ENCODE results near the gene USP9X. TPM values are rescaled to one million over a fixed set of nuclear protein-coding genes. Genes with fewer than 3 reads are reported as not detected.
"Not testable (repeated sequence)": the region's sequence is repeated elsewhere in the genome, so short reads cannot be mapped to it uniquely, and the experiment has no call there.

USP9X gene
- total RNA-seq, 6 experiments from 2014 or later = 54.1 to 73.0 (median 60.9) TPM

GRCh38 chrX:41096339-41096955, 11.2 kb downstream of the USP9X start:
- DNase-seq = no peak
- no peaks in the 10 kb centered on the region for H3K36me3 Mint-ChIP-seq (ENCODE audit: low read depth)
- no peak overlapping the region for H3K4me3 Mint-ChIP-seq
- H3K4me1 Mint-ChIP-seq (ENCODE audit: low read depth) = peaks cover 40% of the 10 kb centered on the region
- peak overlapping the region; percentile 18; the same call in 1 of the 2 replicates for H3K27ac Mint-ChIP-seq
- H3K27me3 Mint-ChIP-seq (ENCODE audit: insufficient read depth) = no peaks in the 10 kb centered on the region
- no peaks in the 10 kb centered on the region for H3K9me3 Mint-ChIP-seq
- TF ChIP-seq CTCF (IDR thresholded peaks at IDR 0.05) = no peak

- H3K36me3 Mint-ChIP-seq (ENCODE audit: low read depth) = no peaks in the 10 kb centered on the region
- TF ChIP-seq CTCF (IDR thresholded peaks at IDR 0.05) = no peak
- H3K9me3 Mint-ChIP-seq = no peaks in the 10 kb centered on the region
- peak overlapping the region; percentile 48 for H3K27ac Mint-ChIP-seq
- no peaks in the 10 kb centered on the region for H3K27me3 Mint-ChIP-seq (ENCODE audit: insufficient read depth)
- H3K4me3 Mint-ChIP-seq = no peak overlapping the region
- H3K4me1 Mint-ChIP-seq (ENCODE audit: low read depth) = peaks cover 31% of the 10 kb centered on the region
- no peak for DNase-seq
Observed at GRCh38 chrX:41097326-41097725, 12.1 kb downstream of the USP9X start.

- no peaks in the 10 kb centered on the region for H3K27me3 Mint-ChIP-seq (ENCODE audit: insufficient read depth)
- H3K4me1 Mint-ChIP-seq (ENCODE audit: low read depth) = peaks cover 27% of the 10 kb centered on the region
- no peaks in the 10 kb centered on the region for H3K36me3 Mint-ChIP-seq (ENCODE audit: low read depth)
- H3K4me3 Mint-ChIP-seq = no peak overlapping the region; the same call in 1 of the 2 replicates
- no peak overlapping the region for H3K27ac Mint-ChIP-seq
- no peak for DNase-seq
- H3K9me3 Mint-ChIP-seq = no peaks in the 10 kb centered on the region
- no peak for TF ChIP-seq CTCF (IDR thresholded peaks at IDR 0.05)
Observed at GRCh38 chrX:41100200-41100599, 15.0 kb downstream of the USP9X start.

GRCh38 chrX:41100819-41101218, 15.6 kb downstream of the USP9X start:
- peaks cover 20% of the 10 kb centered on the region for H3K4me1 Mint-ChIP-seq (ENCODE audit: low read depth)

GRCh38 chrX:41105005-41105404, 19.8 kb downstream of the USP9X start:
- no peak for TF ChIP-seq CTCF (IDR thresholded peaks at IDR 0.05)
- peaks cover 7% of the 10 kb centered on the region for H3K36me3 Mint-ChIP-seq (ENCODE audit: low read depth)

More at GRCh38 chrX:41100819-41101218, 15.6 kb downstream of the USP9X start:
- H3K9me3 Mint-ChIP-seq = no peaks in the 10 kb centered on the region
- H3K27me3 Mint-ChIP-seq (ENCODE audit: insufficient read depth) = no peaks in the 10 kb centered on the region
- DNase-seq = no peak
- no peak for TF ChIP-seq CTCF (IDR thresholded peaks at IDR 0.05)
- H3K36me3 Mint-ChIP-seq (ENCODE audit: low read depth) = no peaks in the 10 kb centered on the region
- H3K4me3 Mint-ChIP-seq = no peak overlapping the region
- H3K27ac Mint-ChIP-seq = no peak overlapping the region

GRCh38 chrX:41106257-41106656, 21.0 kb downstream of the USP9X start:
- not testable (repeated sequence) for DNase-seq; H3K27ac Mint-ChIP-seq; H3K4me3 Mint-ChIP-seq; H3K36me3 Mint-ChIP-seq (ENCODE audit: low read depth); H3K27me3 Mint-ChIP-seq (ENCODE audit: insufficient read depth); H3K9me3 Mint-ChIP-seq
- peaks cover 31% of the 10 kb centered on the region for H3K4me1 Mint-ChIP-seq (ENCODE audit: low read depth)

More at GRCh38 chrX:41105005-41105404, 19.8 kb downstream of the USP9X start:
- DNase-seq = no peak
- Mint-ChIP-seq H3K27me3 (ENCODE audit: insufficient read depth) (no peaks in the 10 kb centered on the region), H3K27ac (no peak overlapping the region), H3K4me3 (no peak overlapping the region), H3K9me3 (no peaks in the 10 kb centered on the region; the same call in 1 of the 2 replicates), H3K4me1 (ENCODE audit: low read depth) (peaks cover 18% of the 10 kb centered on the region)
